ENCODE measurements around the gene EFCAB6. TPM values are rescaled to one million over a fixed set of nuclear protein-coding genes. Genes with fewer than 3 reads are reported as not detected.

EFCAB6 gene
- total and polyA plus RNA-seq, 9 of the 15 experiments (the other 6 are each of a cell fraction or from before 2014, with no cell fraction given): 0.06 TPM; not detected in 8

DNA sequence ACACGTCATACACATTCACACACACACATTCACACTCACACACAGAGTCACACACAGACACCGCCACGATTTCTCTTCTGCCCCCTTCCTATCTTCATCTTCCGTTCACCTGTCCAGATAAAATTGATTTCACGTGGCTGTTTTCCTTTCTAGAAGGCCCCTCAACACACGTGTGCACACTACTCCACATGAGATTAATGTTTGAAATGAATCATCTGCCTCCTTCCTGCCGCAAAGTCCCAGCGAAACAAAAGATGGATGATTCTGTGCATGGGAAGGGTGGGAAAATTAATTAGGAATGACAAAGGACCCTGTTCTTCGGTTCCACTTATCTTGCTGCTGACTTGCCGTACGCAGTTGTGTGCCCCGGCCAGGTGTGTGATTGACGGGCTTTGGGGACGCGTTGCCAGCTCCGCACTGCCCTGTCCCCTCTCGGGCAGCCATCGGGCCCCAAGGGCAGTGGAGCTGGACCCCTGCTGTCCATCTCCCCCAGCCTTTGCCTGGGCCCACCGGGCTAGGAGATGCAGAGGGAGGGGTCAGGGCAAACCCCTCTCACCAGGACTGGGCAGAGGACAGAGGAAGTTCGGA is 326.5 kb downstream of the EFCAB6 start:
- no peaks in the 10 kb centered on the region; the same call in 1 of the 2 replicates for H4K20me1 ChIP-seq (replicated peaks; ENCODE audit: control insufficient read depth, insufficient read depth, low read length)
- no peak overlapping the region for H3K4me2 ChIP-seq (ENCODE audit: insufficient read depth, low read length)
- peaks cover 0 to 7% of the 10 kb centered on the region in 2 experiments; a peak in 2 of 5 replicates for H3K27me3 ChIP-seq (ENCODE audit: control insufficient read depth in 2 of 2, insufficient read depth in 2 of 2, low read length in 2 of 2)
- POLR2A ChIA-PET: interaction anchor here (0.6 kb wide), 1 partner anchor 30 kb away, joined by 3 read pairs; no protein-coding TSS in a partner anchor
- TF ChIP-seq ZNF785 (CRISPR knock-in tag; IDR thresholded peaks at IDR 0.05) (no peak), ZFP36 (IDR thresholded peaks at IDR 0.05; ENCODE audit: low read depth, low read length, partially characterized antibody) (no peak), LEF1 (IDR thresholded peaks at IDR 0.05) (no peak), XRCC5 (IDR thresholded peaks at IDR 0.05; ENCODE audit: low read depth, low read length) (no peak), SPI1 (IDR thresholded peaks at IDR 0.05; ENCODE audit: borderline replicate concordance, low read depth, low read length) (no peak), ZSCAN29 (IDR thresholded peaks at IDR 0.05) (no peak), ZNF699 (CRISPR knock-in tag; IDR thresholded peaks at IDR 0.05; ENCODE audit: insufficient replicate concordance) (no peak), IRF2 (CRISPR knock-in tag; IDR thresholded peaks at IDR 0.05) (no peak), TGIF2 (CRISPR knock-in tag; IDR thresholded peaks at IDR 0.05) (no peak)
- no peaks in the 10 kb centered on the region for H3K4me1 ChIP-seq (replicated peaks in 1 of 2; ENCODE audit: control insufficient read depth in 2 of 2, insufficient read depth in 2 of 2, low read length in 2 of 2)
- no peak overlapping the region for H3K4me3 ChIP-seq
- no peaks in the 10 kb centered on the region for H3K36me3 ChIP-seq (ENCODE audit: control insufficient read depth, insufficient read depth, low read length)
- WGBS (ENCODE audit: insufficient coverage, low coverage, missing lambda C conversion rate): 6% methylated on average over 17 of the region's 20 CpGs
- H2AFZ ChIP-seq (ENCODE audit: low read depth, low read length): no peak overlapping the region
- intact Hi-C loops (cut with micrococcal nuclease) (no loop called here), in situ Hi-C loops (cut with MboI) (no loop called here)
- BruUV-seq (replicated peaks): no TSS peak
- H3K9me3 ChIP-seq (replicated peaks; ENCODE audit: control insufficient read depth, insufficient read depth, low read depth, low read length): no peaks in the 10 kb centered on the region
- H3K79me2 ChIP-seq (ENCODE audit: control insufficient read depth, insufficient read depth, low read length): no peaks in the 10 kb centered on the region
- ATAC-seq (no peak), FAIRE-seq (no peak), DNase-seq (ENCODE audit: extremely low read depth in 1 of 4, low spot score in 3 of 4) (no peak)
- CTCF ChIA-PET (ENCODE audit: low intra/inter-chr PET ratio): no interaction called here
- no peaks in the 10 kb centered on the region for H3K9me1 ChIP-seq (ENCODE audit: control insufficient read depth, insufficient read depth, low read length)
- H3K9ac ChIP-seq (ENCODE audit: insufficient read depth in 1 of 2, low read depth in 2 of 2, low read length in 2 of 2): no peak overlapping the region
- no peak overlapping the region for H3K27ac ChIP-seq (ENCODE audit: extremely low read depth, low read depth, low read length)

All from K562 (cell line).